ENCODE data around the gene FGF13. TPM values are rescaled to one million over a fixed set of nuclear protein-coding genes. Genes with fewer than 3 reads are reported as not detected.

Gene FGF13
- total RNA-seq, 3 donors from 2014 or later, result 7.9 to 18.1 (median 13.1) TPM

DNA sequence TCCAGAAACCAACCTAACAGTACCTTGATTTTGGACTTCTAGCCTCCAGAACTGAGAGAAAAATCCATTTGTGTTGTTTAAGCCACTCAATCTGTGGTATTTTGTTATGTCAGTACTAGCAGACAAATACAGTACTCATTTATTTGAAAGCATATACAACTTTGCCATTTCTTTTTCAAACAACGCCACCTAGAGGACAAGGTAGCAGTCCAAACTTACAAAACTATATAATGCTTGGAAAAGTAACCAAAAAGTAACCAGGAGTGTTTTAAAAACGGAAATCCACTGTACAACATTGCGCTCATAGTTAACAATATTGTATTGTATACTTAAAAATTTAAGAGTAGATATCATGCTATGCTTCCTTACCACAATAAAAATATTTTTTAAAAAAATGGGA, 37.0 kb upstream of the FGF13 start:
- Histone ChIP-seq H3K4me3 (no peak overlapping the region), H3K9me3 (no peaks in the 10 kb centered on the region), H3K27me3 (peaks cover 0 to 42% of the 10 kb centered on the region in 2 donors), H3K36me3 (no peaks in the 10 kb centered on the region), H3K27ac (no peak overlapping the region), H3K4me1 (no peaks in the 10 kb centered on the region)
- TF ChIP-seq POLR2A (IDR thresholded peaks at IDR 0.05) (no peak), POLR2AphosphoS5 (IDR thresholded peaks at IDR 0.05) (no peak)
- TF ChIP-seq, protein P1, sequence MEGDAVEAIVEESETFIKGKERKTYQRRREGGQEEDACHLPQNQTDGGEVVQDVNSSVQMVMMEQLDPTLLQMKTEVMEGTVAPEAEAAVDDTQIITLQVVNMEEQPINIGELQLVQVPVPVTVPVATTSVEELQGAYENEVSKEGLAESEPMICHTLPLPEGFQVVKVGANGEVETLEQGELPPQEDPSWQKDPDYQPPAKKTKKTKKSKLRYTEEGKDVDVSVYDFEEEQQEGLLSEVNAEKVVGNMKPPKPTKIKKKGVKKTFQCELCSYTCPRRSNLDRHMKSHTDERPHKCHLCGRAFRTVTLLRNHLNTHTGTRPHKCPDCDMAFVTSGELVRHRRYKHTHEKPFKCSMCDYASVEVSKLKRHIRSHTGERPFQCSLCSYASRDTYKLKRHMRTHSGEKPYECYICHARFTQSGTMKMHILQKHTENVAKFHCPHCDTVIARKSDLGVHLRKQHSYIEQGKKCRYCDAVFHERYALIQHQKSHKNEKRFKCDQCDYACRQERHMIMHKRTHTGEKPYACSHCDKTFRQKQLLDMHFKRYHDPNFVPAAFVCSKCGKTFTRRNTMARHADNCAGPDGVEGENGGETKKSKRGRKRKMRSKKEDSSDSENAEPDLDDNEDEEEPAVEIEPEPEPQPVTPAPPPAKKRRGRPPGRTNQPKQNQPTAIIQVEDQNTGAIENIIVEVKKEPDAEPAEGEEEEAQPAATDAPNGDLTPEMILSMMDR (IDR thresholded peaks at IDR 0.05), result peak in 2 of 3 donors; percentile 17 to 30
- intact Hi-C loops (cut with DNase I; ENCODE audit: low total_unique reads), result no loop called here
- no peak for DNase-seq (ENCODE audit: low spot score in 2 of 2)

DNA sequence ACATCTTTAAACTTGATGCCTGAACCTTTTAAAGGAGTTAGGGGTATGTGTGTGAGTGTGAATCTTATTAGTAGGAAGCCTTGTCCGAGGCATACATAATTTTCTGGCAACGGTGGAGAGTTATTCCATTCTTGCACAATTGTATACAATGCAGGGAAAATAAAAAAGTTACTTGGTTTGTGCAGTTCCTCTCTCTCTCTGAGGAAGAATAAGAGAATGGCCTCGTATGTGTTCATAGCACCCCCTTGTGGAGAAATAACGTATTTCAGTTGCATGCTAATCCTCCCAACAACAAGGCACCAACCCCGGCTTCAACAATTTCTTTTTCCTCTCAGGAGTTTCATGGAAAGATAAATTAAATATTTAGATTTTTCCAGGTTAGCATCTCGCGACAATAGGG, 33.7 kb upstream of the FGF13 start:
- DNase-seq (ENCODE audit: low spot score in 2 of 2), result no peak

DNA sequence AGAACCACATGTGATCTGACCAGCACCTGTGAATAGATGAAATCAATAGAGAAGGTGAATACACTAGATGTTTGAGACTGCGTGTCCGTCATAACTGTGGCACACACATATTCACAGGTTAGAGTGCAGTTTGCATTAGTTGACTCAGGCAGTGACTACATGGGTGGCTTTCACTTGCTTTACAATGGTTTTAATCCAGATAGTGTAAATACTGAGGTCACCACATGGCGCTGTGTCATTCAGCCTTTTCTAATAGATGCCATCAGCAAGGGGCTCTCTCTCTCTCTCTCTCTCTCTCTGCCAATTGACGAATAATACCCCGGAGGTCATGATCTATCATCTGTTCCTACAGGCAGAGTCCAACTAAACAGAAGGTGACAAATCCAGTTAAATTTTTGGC, 30.7 kb upstream of the FGF13 start:
- intact Hi-C loops (cut with DNase I; ENCODE audit: low total_unique reads), result no loop called here
- no peaks in the 10 kb centered on the region for H3K36me3 ChIP-seq
- no peak for DNase-seq (ENCODE audit: low spot score in 2 of 2)
- H3K4me1 ChIP-seq, result no peaks in the 10 kb centered on the region
- no peak for TF ChIP-seq POLR2A (IDR thresholded peaks at IDR 0.05)
- TF ChIP-seq, protein P1 (IDR thresholded peaks at IDR 0.05), result no peak
- no peaks in the 10 kb centered on the region for H3K9me3 ChIP-seq
- H3K27me3 ChIP-seq, result peaks cover 0 to 52% of the 10 kb centered on the region in 2 donors
- H3K27ac ChIP-seq, result no peak overlapping the region
- no peak overlapping the region for H3K4me3 ChIP-seq

More for the DNA sequence above, 33.7 kb upstream of the FGF13 start:
- Histone ChIP-seq H3K4me3 (no peak overlapping the region), H3K36me3 (no peaks in the 10 kb centered on the region), H3K27me3 (peaks cover 0 to 48% of the 10 kb centered on the region in 2 donors), H3K9me3 (no peaks in the 10 kb centered on the region), H3K27ac (no peak overlapping the region), H3K4me1 (no peaks in the 10 kb centered on the region)
- TF ChIP-seq, protein P1 (IDR thresholded peaks at IDR 0.05), result peak; percentile 38 to 64 (median 61)
- TF ChIP-seq POLR2A (IDR thresholded peaks at IDR 0.05), result no peak
- intact Hi-C loops (cut with DNase I; ENCODE audit: low total_unique reads), result no loop called here

- no peak for DNase-seq (ENCODE audit: low spot score in 2 of 2)
- Histone ChIP-seq H3K4me1 (no peaks in the 10 kb centered on the region), H3K36me3 (no peaks in the 10 kb centered on the region), H3K9me3 (no peaks in the 10 kb centered on the region), H3K27ac (no peak overlapping the region), H3K4me3 (no peak overlapping the region), H3K27me3 (peaks cover 0 to 56% of the 10 kb centered on the region in 2 donors)
- intact Hi-C loops (cut with DNase I; ENCODE audit: low total_unique reads), result no loop called here
- TF ChIP-seq POLR2AphosphoS5 (IDR thresholded peaks at IDR 0.05) (no peak), POLR2A (IDR thresholded peaks at IDR 0.05) (no peak)
- TF ChIP-seq, protein P1 (IDR thresholded peaks at IDR 0.05), result no peak
Measured at GRCh38 chrX:138740341-138740740, 28.8 kb upstream of the FGF13 start.

DNA sequence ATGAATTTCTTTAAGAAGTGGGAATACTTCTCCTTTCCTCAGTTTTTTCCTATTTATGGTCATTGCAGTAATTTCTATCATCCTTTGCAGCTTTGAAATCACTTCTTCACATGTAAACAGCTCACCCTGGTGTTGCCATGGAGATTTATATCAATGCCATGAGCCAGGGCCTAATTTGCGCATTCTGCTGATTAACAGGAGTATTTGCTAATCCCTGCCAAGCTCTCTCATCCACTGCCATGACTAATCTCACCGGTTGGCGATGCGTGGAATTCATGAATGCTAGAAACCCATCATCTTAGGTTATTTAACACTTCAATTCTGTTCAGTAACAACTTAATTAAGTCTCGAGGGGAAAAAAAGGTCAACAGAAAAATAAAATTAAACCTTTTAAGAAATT, 11.8 kb upstream of the FGF13 start:
- Histone ChIP-seq H3K4me1 (no peaks in the 10 kb centered on the region), H3K27ac (no peak overlapping the region), H3K36me3 (no peaks in the 10 kb centered on the region), H3K27me3 (peaks cover 0 to 30% of the 10 kb centered on the region in 2 donors), H3K4me3 (no peak overlapping the region), H3K9me3 (no peaks in the 10 kb centered on the region)
- intact Hi-C loops (cut with DNase I; ENCODE audit: low total_unique reads), result no loop called here
- no peak for DNase-seq (ENCODE audit: low spot score in 2 of 2)
- TF ChIP-seq, protein P1 (IDR thresholded peaks at IDR 0.05), result no peak
- TF ChIP-seq POLR2A (IDR thresholded peaks at IDR 0.05) (no peak), POLR2AphosphoS5 (IDR thresholded peaks at IDR 0.05) (no peak)

All from breast epithelium (tissue), 4 donors.